ENCODE results near the gene HOXD13.

HOXD13 gene

GRCh38 chr2:176095421-176095820 lies 2.9 kb downstream of the HOXD13 start:
- no peak for DNase-seq

- DNase-seq: no peak
Measured at GRCh38 chr2:176096243-176096985, 3.9 kb downstream of the HOXD13 start.

GRCh38 chr2:176096986-176097819 lies 4.7 kb downstream of the HOXD13 start:
- peak in 3 of 14 donors; percentile 6 to 27 (median 17) for DNase-seq

GRCh38 chr2:176097820-176098365 lies 5.4 kb downstream of the HOXD13 start:
- DNase-seq: no peak

- DNase-seq: no peak
Measured at GRCh38 chr2:176098366-176099158, 6.0 kb downstream of the HOXD13 start.

GRCh38 chr2:176099159-176099727 lies 6.7 kb downstream of the HOXD13 start:
- no peak for DNase-seq

GRCh38 chr2:176099728-176100546 lies 7.4 kb downstream of the HOXD13 start, which contains the start of gene HOXD12:
TSS of gene HOXD12 (plus strand) at chr2:176099795. CDS start at chr2:176099802, 7 bp downstream.
- no peak for DNase-seq

- DNase-seq: no peak
Measured at GRCh38 chr2:176100547-176101140, 8.1 kb downstream of the HOXD13 start.

- DNase-seq: no peak
Measured at GRCh38 chr2:176101216-176101830, 8.8 kb downstream of the HOXD13 start.

GRCh38 chr2:176101842-176102241 lies 9.3 kb downstream of the HOXD13 start:
- DNase-seq: no peak

- no peak for DNase-seq
Measured at GRCh38 chr2:176102309-176102866, 9.9 kb downstream of the HOXD13 start.

- no peak for DNase-seq
Measured at GRCh38 chr2:176103194-176103593, 10.7 kb downstream of the HOXD13 start.

- no peak for DNase-seq
Measured at GRCh38 chr2:176103742-176104315, 11.3 kb downstream of the HOXD13 start.

GRCh38 chr2:176104316-176105077 lies 12.0 kb downstream of the HOXD13 start:
- no peak for DNase-seq

GRCh38 chr2:176105078-176105729 lies 12.7 kb downstream of the HOXD13 start:
- no peak for DNase-seq

GRCh38 chr2:176105730-176106580 lies 13.4 kb downstream of the HOXD13 start:
- DNase-seq: no peak
